AG04449 (cell line): Measurements from ENCODE around the gene PALLD.
A peak's percentile ranks its signal among the peaks of the same experiment; 100 is the strongest.
"Not testable (repeated sequence)": the region's sequence is repeated elsewhere in the genome, so short reads cannot be mapped to it uniquely, and the experiment has no call there.

ENCODE experiments used
- CTCF ChIA-PET: fragments of 350-600 bp; formaldehyde crosslinking; extraction: SDS; loops from one replicate; lab custom pipeline; 2021; ENCODE audit warnings: antibody characterized with exemption; lab: Yijun Ruan, JAX
- POLR2A ChIA-PET: fragments of 400-600, 350-600 bp; formaldehyde crosslinking; extraction: SDS; loops from one replicate; lab custom pipeline; 2020; ENCODE audit warnings: antibody characterized with exemption, inconsistent platforms; lab: Yijun Ruan, JAX
- DNase-seq: peaks from one replicate; pipeline ENCODE4 v3.0.0-alpha.2; 2010; ENCODE audit warnings: low read depth, low spot score
- H3K4me3 ChIP-seq: 2 replicates; pipeline ENCODE4 v1.5.1; 2011; ENCODE audit warnings: low read depth, mild to moderate bottlenecking, control low read depth, low read length
- TF ChIP-seq, protein P1 (sequence below): IDR thresholded peaks from one replicate; pipeline ENCODE4 v1.5.1; 2011; ENCODE audit warnings: mild to moderate bottlenecking, moderate library complexity, low read length, control low read depth, inconsistent platforms; ENCODE audit not compliant: insufficient read depth; ENCODE audit errors: missing control alignments

The PALLD gene

DNA sequence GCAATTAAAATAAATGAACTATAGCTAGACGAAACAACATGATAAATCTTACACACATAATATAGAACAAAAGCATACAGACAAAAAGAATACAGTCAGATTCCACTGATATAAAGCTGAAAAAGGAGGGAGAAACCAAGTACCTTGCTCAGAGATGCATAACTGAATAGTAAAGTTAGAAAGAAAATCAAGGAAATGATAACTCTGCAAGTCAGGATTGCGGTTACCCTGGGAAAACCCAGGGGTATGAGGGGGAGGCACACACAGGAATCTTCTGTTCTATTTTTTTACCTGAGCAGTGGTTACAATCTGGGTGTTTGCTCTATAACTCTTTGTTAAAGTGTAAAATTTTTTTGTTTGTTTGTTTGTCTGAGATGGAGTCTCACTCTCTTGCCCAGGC lies 304.1 kb downstream of the PALLD start:
- POLR2A ChIA-PET, result no interaction called here

DNA sequence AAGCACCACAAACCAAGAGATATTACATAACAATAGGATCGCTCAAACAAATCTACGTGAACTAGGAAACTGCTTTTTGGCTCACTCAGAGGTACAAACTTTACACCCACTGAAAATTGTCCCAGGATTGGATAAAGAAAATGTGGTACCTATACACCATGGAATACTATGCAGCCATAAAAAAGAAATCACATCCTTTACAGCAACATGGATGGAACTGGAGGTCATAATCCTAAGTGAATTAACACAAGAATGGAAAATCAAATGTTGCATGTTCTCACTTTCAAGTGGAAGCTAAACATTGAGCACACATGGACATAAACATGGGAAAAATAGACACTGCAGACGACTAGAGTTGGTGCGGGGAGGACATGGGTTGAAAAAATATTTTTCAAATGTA lies 305.4 kb downstream of the PALLD start:
- ChIA-PET POLR2A (no interaction called here), CTCF (no interaction called here)
- TF ChIP-seq, protein P1, sequence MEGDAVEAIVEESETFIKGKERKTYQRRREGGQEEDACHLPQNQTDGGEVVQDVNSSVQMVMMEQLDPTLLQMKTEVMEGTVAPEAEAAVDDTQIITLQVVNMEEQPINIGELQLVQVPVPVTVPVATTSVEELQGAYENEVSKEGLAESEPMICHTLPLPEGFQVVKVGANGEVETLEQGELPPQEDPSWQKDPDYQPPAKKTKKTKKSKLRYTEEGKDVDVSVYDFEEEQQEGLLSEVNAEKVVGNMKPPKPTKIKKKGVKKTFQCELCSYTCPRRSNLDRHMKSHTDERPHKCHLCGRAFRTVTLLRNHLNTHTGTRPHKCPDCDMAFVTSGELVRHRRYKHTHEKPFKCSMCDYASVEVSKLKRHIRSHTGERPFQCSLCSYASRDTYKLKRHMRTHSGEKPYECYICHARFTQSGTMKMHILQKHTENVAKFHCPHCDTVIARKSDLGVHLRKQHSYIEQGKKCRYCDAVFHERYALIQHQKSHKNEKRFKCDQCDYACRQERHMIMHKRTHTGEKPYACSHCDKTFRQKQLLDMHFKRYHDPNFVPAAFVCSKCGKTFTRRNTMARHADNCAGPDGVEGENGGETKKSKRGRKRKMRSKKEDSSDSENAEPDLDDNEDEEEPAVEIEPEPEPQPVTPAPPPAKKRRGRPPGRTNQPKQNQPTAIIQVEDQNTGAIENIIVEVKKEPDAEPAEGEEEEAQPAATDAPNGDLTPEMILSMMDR, result no peak
- no peak for DNase-seq
- no peak overlapping the region for H3K4me3 ChIP-seq

More for the DNA sequence above, 304.1 kb downstream of the PALLD start:
- CTCF ChIA-PET, result no interaction called here
- TF ChIP-seq, protein P1, result no peak
- H3K4me3 ChIP-seq, result no peak overlapping the region
- no peak for DNase-seq

DNA sequence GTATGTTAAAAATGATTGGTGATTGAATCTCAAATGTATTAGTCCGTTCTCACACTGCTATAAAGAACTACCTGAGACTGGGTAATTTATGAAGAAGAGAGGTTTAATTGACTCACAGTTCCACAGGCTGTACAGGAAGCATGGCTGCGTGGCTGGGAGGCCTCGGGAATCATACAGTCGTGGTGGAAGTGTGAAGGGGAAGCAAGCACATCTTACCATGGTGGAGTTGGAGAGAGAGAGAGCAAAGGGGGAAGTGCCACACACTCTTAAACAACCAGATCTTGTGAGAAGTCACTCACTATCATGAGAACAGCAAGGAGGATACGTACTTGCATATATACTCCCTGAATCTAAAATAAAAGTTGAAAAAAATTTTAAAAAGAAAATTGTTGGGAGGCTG lies 306.2 kb downstream of the PALLD start:
- POLR2A ChIA-PET, result interaction anchor here (1.4 kb wide), 1 partner anchor 29 kb away, joined by 8 read pairs; no protein-coding TSS in a partner anchor
- CTCF ChIA-PET, DNase-seq, H3K4me3 ChIP-seq: not testable (repeated sequence)

DNA sequence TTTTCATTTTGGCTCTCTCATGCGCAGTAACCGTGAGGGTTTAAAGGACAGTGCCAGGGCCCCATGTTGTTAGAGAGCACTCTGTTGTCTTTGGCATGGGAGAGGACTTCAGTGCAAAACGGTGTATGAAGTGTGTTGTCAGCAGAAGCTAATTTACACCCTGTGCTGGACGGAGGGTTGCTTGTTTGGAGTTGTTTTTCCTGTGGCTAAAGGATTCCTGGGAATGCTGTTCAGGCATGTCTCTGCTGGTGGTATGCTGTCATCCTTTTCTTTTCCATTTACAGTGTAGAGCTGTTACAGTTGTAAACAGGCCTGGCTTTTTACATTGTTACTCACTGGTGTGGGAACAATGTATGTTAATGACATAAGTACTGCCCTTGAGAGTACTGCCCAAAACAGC lies 306.9 kb downstream of the PALLD start:
- TF ChIP-seq, protein P1, result no peak
- no peak overlapping the region for H3K4me3 ChIP-seq
- ChIA-PET POLR2A (interaction anchor here (1.4 kb wide), 1 partner anchor 28 kb away, joined by 8 read pairs; no protein-coding TSS in a partner anchor), CTCF (no interaction called here)
- peak; percentile 70 for DNase-seq

DNA sequence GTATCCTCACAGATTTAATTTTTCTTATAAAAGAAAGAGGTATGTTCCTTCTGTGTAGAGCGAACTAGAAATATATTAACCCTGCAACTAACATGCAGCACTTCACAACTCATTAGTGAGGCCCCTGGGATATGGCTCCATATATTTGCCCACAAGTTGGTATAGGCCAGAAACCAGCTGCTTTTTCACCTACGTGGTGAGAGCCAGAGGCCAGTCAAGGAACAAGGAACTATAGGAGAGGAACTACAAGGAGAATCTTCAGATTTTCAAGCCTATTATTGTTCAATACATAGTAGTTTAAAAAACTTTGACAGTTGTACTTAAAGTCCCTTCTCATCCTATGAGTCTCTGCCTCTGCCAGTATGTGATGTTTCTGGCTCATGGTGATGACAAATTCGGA lies 307.3 kb downstream of the PALLD start:
- CTCF ChIA-PET, result no interaction called here
- TF ChIP-seq, protein P1, result no peak
- no peak overlapping the region for H3K4me3 ChIP-seq
- POLR2A ChIA-PET, result interaction anchor here (1.4 kb wide), 1 partner anchor 28 kb away, joined by 8 read pairs; no protein-coding TSS in a partner anchor
- no peak for DNase-seq

DNA sequence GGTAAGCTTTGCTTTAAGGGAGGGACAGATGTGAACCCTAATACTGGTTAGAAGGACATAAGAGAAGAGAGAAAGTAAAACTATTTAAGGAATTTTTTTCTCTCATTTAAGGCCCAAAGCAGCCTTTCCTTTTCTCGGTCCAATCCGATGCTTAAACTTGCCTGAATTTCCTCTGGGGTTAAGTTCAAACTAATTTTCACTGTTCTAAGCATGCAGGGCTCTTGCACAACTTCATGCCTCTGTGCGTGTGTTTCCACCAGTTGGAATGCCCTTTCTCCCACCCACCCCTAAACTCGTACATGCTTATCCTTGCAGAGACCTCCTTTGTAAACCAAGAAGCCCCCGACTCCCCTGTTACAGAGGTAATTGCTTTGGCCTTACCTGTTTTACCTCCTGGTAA lies 308.5 kb downstream of the PALLD start:
- CTCF ChIA-PET, result no interaction called here
- DNase-seq, result no peak

DNA sequence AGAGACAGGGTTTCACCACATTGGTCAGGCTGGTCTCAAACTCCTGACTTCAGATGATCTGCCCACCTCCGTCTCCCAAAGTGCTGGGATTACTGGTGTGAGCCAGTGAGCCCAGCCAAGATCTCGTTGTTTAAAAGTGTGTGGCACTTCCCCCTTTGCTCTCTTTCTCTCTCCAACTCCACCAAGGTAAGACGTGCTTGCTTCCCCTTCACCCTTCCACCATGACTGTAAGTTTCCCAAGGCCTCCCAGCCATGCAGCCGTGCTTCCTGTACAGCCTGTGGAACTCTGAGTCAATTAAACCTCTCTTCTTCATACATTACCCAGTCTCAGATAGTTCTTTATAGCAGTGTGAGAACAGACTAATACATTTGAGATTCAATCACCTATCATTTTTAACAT lies 309.4 kb downstream of the PALLD start:
- not testable (repeated sequence) for DNase-seq

More for the DNA sequence above, 308.5 kb downstream of the PALLD start:
- POLR2A ChIA-PET, result no interaction called here
- TF ChIP-seq, protein P1, result no peak
- H3K4me3 ChIP-seq, result no peak overlapping the region

More for the DNA sequence above, 309.4 kb downstream of the PALLD start:
- H3K4me3 ChIP-seq, POLR2A ChIA-PET, CTCF ChIA-PET: not testable (repeated sequence)
